GM19328 (cell line): ENCODE data around the gene ZNF75A.
A peak's percentile ranks its signal among the peaks of the same experiment; 100 is the strongest.
"Not testable (repeated sequence)": the region's sequence is repeated elsewhere in the genome, so short reads cannot be mapped to it uniquely, and the experiment has no call there.

Experiments
- ATAC-seq: cut with Tn5 transposase; IDR thresholded peaks from one replicate; pipeline ENCODE4 v1.9.1; 2021; ENCODE audit warnings: mild to moderate bottlenecking, moderate library complexity; ENCODE audit not compliant: unreplicated experiment

The ZNF75A gene

DNA sequence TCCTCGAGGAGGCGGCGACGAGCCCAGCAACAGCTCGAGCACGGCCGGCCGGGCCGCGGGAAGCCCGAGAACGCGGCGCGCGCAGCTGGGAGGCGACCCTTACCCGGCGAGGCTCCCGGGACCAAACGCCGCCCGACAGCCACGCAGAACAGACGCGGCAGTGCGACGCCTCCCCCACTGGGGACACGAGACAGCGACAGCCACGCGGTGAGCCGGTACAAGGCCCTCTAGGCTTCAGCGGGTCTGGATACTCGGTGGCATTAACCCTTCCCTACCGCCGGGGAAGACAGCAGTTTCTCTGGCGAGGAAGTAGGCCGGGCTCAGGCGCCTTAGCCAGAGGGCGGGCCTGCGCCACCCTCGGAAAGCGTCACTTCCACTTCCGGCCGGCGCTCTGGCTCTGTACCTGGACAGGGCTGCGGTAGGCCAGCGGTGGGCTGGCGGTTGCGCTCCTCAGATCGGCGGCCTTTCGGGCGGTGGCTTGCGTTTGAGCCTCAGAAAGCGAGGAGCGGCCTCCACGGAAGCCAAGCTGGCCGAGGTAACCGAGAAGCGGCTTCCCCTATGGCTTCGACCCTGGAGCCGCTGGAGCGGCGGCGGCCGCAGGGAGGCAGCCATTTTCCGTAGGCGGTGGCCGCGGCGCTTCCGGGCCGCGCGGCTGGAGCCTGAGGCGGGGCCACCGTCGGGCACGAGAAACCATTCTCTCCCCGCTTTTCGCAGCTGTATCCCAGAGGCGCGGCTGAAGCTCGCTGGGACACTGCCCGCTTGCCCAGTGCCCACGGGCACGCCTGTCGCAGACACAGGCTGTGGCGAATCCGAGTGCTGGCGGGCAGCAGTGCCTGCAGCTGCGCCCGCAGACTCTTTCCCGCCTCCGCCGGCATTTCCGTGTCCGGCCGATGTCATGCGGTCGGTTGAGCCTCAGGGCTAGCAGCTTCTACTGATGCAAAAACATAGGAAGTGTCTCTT lies at the start of gene ZNF75A, which contains the start of gene TIGD7:
ZNF75A (plus strand) TSS at position 389 of the 960 bp plus-strand sequence. CDS start 2,932 bp downstream, outside the sequence.
TIGD7 (minus strand) TSS at position 322 of the 960 bp plus-strand sequence. CDS start 4,816 bp downstream, outside the sequence.
- peak; percentile 94 for ATAC-seq

DNA sequence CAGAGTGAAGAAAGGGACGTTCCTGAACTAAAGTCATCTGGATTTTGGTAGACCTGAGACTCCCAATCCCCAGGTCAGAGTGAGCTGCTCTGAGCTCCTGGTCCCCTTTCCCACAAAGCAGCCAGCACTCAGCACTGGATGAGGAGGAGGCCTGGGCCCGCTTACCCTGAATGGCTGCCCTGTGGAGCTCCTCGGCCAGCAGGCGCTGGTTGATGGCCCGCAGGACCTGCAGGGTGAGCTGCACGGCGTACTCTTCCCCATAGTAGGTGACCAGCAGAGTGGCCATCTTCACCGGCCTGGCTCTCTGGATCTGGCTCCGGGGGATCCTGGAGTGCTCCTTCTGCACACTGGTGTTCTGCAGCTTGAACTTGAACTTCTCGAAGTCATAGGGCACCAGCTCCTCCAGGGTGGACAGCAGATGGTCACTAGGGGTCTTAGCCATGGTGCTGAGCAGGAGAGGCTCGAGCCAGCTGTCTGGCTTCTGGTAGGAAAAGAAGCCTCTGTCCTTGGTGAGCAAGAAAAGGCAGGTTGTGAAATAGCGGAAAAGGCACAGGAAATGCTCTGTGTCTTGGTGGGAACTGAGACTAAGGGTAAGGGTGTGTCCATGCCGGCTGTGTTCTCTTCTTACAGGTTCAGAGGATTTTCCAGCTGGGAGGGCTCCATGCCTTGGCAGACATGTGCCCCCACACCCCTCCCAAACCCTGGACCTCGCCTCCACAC lies 49.0 kb upstream of the ZNF75A start, which contains the start of gene MEFV:
MEFV (minus strand) TSS at position 488 of the 720 bp plus-strand sequence; CDS start at position 442, 46 bp downstream.
- ATAC-seq: no peak

DNA sequence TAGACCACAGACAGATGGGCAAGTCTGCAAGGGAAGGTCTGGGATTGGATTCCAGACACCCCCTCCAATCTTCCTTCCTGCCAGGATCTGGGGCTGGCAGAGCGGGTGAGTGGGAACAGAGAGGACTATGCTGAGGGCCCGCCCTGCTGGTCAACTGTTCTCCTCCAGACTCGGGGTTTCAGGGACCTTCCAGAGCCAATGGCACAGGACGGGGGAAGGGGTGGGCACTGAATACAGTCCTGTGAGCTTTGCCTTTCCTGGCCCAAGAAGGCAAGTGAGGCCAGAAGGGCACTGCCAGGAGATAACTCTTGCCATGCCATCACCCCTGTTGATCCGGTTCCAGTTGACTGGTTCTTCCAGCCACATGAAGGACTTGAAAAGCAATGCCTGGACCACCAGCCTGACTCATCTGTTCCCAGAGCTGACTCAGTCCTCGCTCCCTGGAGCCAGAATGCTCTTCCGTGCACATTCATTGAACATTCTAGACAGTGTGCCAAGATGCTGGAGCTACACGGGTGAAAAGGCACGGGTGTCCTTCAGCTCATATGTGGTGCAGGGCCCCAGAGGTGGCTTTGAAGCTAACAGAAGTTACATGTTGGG lies 48.3 kb upstream of the ZNF75A start:
- no peak for ATAC-seq

DNA sequence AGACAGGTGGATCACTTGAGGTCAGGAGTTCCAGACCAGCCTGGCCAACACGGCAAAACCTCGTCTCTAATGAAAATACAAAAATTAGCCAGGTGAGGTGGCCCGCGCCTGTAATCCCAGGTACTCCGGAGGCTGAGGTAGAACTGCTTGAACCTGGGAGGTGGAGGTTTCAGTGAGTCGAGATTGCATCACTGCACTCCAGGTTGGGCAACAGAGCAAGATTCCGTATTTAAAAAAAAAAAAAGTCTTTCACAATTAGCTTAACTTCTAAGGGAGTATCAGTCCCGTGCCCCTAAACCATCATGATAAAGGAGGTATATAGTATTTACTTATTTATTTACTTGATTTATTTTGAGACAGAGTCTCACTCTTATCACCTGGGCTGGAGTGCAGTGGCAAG lies 45.5 kb upstream of the ZNF75A start:
- ATAC-seq: no peak

DNA sequence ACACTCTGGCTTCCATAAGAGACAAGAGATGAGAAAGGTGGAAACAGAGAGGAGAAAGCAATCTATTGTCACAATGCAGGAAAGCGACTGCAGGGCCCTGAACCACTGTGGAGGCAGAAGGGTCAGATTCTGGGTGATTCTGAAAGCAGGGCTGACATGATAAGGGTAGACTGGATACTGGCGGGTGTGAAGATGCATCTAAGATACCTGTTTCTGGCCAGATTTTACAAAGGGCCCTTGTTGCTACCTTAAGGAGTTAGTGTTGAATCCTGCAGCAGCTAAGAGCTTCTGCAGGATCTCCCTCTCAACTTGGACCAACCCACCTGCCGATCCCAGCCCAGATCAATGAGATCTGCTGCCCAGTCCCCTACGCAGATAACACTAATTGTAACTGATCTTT lies 42.8 kb upstream of the ZNF75A start:
- no peak for ATAC-seq

DNA sequence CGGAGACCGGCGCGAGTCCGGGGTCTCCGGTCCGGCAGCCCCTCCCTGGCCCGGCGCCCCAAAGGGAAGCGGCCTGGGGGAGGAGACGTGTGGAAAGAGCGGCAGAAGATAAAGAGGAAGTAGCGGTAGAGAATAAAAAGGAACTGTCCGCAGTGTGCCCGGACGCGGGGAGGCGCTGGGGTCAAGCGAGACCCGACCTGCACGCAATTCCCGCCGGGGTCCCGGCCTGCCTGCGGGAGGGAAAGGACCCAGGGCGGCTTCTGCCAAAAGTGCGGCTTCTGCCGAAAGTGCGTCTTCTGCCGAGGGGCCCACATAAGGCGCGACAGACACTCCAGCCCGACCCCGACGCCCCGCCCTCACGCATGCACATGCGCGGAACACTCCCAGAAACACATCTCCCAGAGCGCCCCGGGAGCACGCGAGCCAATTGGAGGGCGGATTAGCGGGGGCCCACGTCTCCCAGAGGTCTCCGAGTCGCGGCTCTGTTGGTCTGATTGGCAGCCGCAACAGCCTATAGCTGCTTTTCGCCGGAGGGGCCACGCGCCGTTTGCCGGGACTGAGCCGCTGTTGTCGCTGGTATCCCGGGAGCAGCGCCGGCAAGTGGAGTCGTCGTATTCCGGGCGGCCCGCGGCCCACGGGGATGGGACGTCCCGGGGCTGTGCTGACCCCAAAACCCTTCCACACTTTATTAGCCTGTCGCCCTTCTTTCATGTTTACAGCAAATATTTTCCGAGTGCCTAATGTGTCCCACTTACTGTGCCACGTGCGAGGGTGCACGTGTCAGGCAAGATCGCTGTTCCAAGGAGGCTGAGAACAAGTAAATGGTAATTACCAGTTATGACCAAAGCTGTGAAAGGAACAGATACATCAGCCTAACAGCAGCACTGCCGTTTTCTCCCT lies 40.9 kb upstream of the ZNF75A start:
- peak; percentile 78 for ATAC-seq

DNA sequence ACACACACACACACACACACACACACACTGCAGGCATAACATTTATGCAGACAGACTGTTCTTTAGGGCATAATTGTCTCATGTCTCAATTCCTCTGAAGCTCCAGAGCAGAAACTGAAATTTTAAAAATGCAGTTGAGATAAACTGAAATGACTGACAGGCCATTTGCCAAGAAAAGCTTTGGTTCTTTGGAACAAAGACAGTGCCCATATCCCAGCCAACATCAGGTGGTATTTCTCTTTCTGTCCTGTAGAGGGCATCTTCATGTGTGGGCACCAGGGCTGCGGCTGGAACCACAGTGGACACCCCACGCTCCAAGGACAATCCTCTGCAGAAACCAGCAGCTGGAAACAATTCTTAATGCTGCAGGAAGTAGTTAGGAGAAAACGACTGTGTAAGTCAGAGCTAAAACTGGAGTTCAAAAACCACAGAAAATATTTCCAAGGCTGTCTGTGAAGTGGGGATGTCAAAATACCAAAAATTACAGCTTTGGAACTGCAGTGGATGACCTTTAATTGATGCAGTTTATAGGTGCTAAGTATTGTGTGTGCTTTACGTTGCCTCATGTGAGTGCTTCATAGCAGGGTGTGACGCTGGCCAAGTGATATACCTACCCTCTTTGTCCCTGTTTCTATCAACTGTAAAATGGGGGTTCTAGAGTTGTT lies 38.3 kb upstream of the ZNF75A start:
- no peak for ATAC-seq

DNA sequence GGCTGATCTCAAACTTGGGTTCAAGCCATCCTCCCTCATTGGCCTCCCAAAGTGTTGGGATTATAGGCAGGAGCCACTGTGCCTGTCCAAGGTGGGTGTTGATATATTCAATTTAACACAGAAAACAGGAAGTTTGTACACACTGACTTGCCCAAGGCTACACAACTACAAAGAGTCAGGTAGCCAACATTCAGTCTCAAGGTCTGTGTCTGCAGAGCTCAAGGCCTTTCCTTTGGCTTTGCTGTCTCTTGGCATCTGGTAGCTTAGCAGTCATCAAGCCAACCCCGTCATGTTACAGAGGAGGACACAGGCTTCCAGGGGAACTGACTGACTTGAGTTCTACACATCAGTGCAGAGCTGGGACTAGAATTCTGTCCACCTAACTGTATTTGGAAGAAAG lies 37.0 kb upstream of the ZNF75A start:
- no peak for ATAC-seq

DNA sequence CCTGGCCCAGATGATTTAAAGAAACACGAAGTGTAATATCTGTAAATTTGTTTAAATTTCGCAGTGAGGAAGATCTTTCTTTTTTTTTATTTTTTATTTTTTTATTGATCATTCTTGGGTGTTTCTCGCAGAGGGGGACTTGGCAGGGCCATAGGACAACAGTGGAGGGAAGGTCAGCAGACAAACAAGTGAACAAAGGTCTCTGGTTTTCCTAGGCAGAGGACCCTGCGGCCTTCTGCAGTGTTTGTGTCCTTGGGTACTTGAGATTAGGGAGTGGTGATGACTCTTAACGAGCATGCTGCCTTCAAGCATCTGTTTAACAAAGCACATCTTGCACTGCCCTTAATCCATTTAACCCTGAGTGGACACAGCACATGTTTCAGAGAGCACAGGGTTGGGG lies 34.6 kb upstream of the ZNF75A start:
- not testable (repeated sequence) for ATAC-seq

DNA sequence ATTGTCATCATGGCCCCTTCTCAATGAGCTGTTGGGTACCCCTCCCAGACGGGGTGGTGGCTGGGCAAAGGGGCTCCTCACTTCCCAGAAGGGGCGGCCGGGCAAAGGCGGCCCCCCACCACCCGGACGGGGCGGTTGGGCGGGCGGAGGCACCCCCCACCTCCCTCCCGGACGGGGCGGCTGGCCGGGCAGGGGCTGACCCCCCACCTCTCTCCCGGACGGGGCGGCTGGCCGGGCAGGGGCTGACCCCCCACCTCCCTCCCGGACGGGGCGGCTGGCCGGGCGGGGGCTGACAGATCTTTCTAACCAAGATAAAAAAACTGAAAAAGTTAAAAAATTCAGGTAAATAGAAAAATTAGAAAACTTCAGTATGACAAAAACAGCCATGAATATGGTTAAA lies 34.0 kb upstream of the ZNF75A start:
- not testable (repeated sequence) for ATAC-seq

DNA sequence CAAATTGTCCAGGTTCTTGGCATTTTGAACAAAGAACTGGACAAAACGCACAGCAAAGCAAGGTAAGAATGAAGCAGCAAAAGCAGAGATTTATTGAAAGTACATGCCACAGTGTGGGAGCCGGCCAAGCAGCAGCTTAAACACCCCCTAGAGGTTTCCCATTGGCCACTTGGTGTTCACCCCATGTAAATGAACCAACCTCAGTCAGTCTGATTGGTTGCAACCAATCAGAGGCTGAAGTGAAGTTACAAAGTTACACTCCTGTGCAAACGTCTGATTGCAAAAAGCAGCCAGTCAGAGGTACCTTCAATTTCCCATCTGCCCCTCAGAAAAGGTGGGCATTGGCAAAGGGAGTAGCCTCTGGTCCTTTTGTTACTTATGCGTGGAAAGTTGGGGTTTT lies 30.8 kb upstream of the ZNF75A start:
- ATAC-seq: no peak

DNA sequence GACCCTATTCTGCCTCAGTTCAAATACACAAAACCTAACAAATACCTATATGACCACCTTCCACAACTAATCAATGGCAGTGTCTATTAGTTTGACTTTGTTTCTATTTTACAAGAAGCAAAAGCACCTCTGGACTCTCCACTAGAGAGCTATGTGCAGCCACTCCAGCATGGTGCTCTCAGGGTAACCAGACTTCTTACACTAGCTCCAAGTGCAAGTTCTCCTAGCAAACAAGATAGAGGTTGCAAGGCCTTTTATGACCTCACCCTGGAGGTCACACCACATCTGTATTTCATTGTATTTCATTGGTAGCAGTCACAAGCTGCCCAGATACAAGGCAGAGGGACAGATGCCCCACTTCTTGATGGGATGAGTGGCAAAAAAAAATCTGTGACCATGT lies 30.4 kb upstream of the ZNF75A start:
- no peak for ATAC-seq

DNA sequence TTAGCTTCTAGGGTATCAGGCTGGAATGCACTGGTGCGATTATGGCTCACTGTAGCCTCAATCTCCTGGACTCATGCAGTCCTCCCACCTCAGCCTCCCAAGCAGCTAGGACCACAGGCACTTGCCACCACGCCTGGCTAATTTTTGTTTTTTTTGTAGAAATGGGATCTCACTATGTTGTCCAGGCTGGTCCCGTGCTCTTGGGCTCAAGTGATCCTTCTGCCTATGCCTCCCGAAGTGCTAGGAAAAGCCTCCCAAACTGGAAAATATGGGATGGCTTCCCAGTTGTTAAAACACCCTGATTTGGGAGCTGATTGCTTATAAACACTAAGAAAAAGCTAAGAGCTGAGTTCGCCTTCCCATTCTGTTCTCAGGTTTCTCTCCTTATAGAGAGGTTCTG lies 28.6 kb upstream of the ZNF75A start:
- ATAC-seq: no peak

DNA sequence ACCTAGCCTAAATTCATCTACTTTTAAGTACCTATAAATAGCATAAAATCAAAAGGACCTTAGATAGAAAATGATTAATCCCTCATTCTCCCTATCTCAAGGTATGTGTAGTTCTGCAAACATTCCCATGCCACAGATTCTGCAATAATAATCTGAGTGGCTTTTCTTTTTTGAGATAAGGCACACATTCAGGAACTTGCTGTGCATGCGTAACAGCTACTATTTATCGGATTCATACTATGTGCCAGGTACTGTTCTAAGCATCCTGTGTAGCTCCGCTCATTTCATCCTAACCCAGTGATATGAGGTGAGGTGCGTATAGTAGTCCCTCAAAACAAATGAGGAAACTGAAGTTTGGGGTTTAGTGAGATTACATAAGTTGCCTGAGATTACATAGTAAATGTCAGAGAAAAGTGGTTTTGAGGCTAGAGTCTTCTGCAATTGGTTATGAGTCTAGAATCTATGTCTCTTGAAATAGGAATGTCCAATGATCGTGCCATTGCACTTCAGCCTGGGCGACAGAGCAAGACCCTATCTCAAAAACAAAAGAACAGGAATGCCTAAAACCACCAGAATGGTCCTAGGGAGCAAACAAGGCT lies 24.0 kb upstream of the ZNF75A start:
- ATAC-seq: no peak

DNA sequence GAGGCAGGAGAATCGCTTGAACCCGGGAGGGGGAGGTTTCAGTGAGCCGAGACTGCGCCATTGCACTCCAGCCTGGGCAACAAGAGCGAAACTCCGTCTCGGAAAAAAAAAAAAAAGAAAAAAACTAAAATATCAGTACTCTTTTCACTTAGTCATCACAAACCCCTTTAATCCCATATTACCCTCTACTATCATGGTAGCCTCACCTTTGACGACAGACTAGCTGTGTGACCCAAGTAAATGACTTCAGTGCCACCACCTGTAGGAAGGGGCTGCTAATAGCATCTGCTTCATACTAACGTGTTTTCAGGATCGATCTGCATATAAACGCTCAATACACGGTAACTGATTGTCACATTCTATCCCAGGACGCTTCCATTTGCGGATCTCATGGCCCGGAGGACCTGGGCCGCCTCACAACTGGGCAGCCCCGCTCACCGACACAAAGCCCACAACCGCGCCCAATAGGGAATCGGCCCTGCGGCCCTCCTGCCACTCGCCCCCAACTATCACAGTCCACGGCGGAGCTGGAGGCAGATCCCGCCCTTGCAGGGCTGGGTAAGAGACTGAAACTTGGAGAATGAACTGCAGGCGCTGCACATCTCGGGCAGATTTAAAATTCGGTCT lies 23.1 kb upstream of the ZNF75A start:
- peak; percentile 25 for ATAC-seq

DNA sequence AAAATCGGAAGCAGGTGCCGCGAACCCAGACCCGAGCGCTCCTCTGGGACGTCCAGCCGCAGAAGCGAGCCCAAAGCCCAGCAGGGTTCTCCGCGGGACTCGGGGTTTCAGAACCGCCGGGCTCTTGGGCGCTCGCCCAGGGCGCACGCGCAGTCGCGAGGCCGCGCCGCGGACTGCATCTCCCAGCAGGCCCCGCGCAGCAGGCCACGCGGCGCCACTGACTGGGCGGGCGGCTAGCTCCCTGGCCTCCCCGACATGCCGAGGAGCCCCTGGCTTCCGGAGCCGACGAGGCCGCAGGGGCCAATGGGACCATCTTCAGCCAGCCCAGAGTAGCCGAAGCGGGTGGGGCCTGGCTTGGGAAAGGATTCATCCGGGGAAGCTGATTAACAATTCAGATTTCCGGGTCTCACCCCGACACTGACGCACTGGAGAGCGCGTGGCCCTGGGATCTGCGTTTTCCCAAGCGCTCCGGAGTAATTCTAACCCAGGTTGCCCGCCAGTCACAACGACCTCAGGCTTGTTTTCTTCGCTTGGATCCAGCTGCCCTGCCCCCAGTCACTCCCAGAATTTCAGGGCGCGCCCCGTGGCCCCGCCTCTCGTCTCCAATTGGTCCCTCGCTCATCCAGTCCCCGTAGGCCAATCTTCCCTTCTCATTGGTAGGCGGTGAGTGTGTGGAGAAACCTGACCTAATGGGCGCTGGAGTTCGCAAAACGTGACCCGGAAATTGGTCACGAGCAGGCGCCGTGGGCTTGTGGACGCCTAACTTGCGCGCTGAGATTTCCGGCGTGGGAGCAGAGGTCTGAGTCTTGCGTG lies 22.4 kb upstream of the ZNF75A start, which contains the start of gene ZNF263:
ZNF263 (plus strand) TSS at position 762 of the 813 bp plus-strand sequence. CDS start 328 bp downstream, outside the sequence.
- ATAC-seq: peak; percentile 69

DNA sequence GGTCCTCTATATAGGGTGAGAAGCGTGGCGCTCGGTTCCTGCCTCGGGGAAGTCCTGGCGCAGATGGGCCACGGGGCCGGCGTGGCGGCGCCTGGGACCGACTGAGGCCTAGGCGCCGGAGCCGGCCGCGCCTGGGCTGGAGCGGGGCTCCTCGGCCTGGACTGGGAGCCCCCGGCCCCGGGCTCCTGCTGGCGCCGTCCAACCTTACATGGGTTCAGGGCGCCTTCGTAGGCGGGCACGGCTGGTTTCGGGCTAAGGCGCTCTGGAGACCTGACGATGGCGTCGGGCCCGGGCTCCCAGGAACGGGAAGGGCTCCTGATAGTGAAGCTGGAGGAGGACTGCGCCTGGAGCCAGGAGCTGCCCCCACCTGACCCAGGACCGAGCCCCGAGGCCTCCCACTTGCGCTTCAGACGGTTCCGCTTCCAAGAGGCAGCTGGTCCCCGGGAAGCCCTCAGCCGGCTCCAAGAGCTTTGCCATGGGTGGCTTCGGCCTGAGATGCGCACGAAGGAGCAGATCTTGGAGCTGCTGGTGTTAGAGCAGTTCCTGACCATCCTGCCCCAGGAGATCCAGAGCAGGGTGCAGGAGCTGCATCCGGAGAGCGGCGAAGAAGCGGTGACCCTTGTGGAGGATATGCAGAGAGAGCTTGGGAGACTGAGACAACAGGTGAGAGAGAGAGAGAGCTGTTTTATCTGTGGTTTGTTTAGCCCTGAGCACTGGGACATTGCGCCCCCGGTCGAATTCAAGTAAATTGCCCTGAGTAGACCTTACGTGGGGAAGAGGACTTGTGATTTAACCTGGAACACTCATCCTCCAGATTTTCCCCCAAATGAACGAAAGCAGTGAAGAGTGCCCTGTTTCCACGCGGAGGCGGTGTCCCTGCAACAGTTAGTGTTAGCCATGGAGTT lies 21.5 kb upstream of the ZNF75A start:
- ATAC-seq: peak; percentile 24
